Cardiac fibroblast (primary cell): ENCODE measurements around the gene TDRD6.

ENCODE experiments used
- DNase-seq, 2 donors: peaks; one replicate each; pipeline versions ENCODE4 v3.0.0 to v3.0.0-alpha.2; 2010; ENCODE audit warnings: low read depth in 2 of 2
- H3K4me3 ChIP-seq, 2 donors: replicated peaks in 1 of 2; 1 replicate in 1 of 2; 2 replicates in 1 of 2; pipeline ENCODE4 v1.5.1; 2011; ENCODE audit warnings: low read depth in 2 of 2, low read length in 2 of 2, mild to moderate bottlenecking in 2 of 2, moderate library complexity in 1 of 2
- CTCF ChIP-seq: IDR thresholded peaks from one replicate; pipeline ENCODE4 v1.5.1; 2011; ENCODE audit warnings: low read depth, mild to moderate bottlenecking, low read length, inconsistent platforms

TDRD6 gene

GRCh38 chr6:46657642-46658041 is 30.0 kb upstream of the TDRD6 start:
- TF ChIP-seq CTCF = no peak
- no peak for DNase-seq
- H3K4me3 ChIP-seq = no peak overlapping the region

GRCh38 chr6:46661483-46661882 is 26.2 kb upstream of the TDRD6 start:
- no peak overlapping the region for H3K4me3 ChIP-seq
- TF ChIP-seq CTCF = no peak
- DNase-seq = no peak

- no peak for DNase-seq
- no peak overlapping the region for H3K4me3 ChIP-seq
- no peak for TF ChIP-seq CTCF
Observed at GRCh38 chr6:46667377-46667776, 20.3 kb upstream of the TDRD6 start.

GRCh38 chr6:46674410-46674809 is 13.3 kb upstream of the TDRD6 start:
- no peak for DNase-seq
- H3K4me3 ChIP-seq = no peak overlapping the region
- no peak for TF ChIP-seq CTCF

- DNase-seq = no peak
- no peak for TF ChIP-seq CTCF
Observed at GRCh38 chr6:46676604-46677313, 10.9 kb upstream of the TDRD6 start.

GRCh38 chr6:46677314-46677654 is 10.4 kb upstream of the TDRD6 start:
- no peak overlapping the region for H3K4me3 ChIP-seq
- no peak for DNase-seq
- TF ChIP-seq CTCF = peak; percentile 6

More at GRCh38 chr6:46676604-46677313, 10.9 kb upstream of the TDRD6 start:
- no peak overlapping the region for H3K4me3 ChIP-seq

GRCh38 chr6:46684771-46685170 is 2.9 kb upstream of the TDRD6 start:
- DNase-seq = peak; percentile 60 to 64
- TF ChIP-seq CTCF = no peak
- H3K4me3 ChIP-seq = no peak overlapping the region
